ENCODE data around the gene ZC3H12D.

Gene ZC3H12D

DNA sequence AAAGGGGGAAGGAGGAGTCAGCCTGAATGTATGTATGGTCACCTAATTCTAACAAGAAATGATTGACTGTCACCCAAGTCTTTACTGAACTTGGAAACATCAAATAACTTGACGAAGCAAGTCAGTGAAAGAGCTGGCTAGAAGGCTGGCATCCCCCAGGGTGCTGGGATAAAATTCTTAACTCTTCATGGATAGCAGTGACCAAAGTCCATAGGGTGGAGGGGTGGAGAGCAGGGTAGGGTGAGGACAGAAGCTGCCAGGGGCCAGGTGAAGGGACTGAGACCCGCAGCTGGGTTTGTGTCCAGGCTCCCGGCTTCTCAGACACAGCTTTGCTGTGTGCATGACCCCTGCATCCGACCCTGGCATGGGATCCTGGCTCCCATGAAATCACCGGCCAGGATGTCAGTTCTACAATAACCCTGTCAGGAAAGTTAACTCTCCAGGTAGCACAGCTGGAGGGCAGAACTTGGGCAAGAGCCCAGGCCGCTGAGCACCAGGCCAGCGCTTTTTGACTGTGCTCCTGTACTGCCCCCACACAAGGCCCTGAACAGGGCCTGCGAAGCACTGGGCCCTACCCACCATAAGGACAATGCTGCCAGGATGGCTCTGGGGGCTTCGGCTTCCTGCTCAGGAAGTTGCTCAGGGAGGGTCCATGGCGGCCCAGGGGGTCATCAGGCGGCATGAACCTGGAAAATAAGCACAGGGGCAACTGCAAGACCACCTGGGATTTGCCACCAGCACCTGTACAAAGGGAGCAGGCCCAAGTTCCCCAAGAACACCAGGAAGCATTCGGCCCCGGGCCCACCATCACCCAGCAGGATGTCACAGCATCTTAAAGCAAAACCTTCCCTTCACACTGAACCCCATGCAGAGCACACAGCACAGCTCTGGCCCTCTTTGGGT lies 32.5 kb downstream of the ZC3H12D start:
- Histone ChIP-seq H3K36me3 (ENCODE audit: insufficient read depth) (no peaks in the 10 kb centered on the region), H2AFZ (ENCODE audit: low read depth) (no peak overlapping the region)

DNA sequence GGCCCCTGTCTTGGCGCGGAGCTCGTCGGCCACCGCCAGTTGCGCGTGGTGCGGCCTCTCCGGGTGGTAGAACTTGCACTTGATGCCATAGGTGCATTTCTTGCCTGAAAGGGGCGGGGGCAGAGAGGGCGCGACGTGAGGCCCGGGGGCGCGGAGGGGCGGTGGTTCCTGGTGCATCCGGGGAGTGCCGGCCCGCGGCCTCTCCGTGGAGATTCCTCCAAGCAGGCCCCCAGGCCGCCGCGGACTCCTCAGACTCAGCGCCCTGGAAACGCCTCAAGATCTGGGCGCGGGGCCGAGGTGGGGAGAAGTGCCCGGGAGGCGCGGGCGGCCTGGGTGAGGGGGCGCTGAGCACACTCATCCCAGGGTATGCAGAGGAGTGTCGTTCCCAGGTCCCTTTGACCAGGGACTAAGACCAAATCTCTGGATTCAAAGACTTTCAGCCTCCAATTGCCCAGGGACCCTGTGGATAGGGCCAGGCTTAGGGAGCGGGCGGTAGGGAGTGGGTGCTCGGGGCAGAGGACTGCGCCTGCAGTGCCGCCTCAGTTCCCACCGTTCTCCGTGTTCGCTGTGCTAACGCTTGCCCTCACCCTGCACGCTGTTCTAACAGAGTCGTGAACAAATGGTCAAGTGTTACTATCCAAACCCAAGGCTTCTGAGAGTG lies 33.3 kb downstream of the ZC3H12D start:
- no peak overlapping the region for H3K4me3 ChIP-seq (IDR thresholded peaks at IDR 0.05; ENCODE audit: insufficient read depth, low read depth, low read length)
- H3K9ac ChIP-seq = no peak overlapping the region
- no peaks in the 10 kb centered on the region for H3K27me3 ChIP-seq (ENCODE audit: insufficient read depth, low read depth)
- no peaks in the 10 kb centered on the region for H3K4me1 ChIP-seq (ENCODE audit: low read depth, poor library complexity, severe bottlenecking)
- no peaks in the 10 kb centered on the region for H4K20me1 ChIP-seq (ENCODE audit: insufficient read depth)
- no peak overlapping the region for H3K27ac ChIP-seq
- TF ChIP-seq, protein P1, sequence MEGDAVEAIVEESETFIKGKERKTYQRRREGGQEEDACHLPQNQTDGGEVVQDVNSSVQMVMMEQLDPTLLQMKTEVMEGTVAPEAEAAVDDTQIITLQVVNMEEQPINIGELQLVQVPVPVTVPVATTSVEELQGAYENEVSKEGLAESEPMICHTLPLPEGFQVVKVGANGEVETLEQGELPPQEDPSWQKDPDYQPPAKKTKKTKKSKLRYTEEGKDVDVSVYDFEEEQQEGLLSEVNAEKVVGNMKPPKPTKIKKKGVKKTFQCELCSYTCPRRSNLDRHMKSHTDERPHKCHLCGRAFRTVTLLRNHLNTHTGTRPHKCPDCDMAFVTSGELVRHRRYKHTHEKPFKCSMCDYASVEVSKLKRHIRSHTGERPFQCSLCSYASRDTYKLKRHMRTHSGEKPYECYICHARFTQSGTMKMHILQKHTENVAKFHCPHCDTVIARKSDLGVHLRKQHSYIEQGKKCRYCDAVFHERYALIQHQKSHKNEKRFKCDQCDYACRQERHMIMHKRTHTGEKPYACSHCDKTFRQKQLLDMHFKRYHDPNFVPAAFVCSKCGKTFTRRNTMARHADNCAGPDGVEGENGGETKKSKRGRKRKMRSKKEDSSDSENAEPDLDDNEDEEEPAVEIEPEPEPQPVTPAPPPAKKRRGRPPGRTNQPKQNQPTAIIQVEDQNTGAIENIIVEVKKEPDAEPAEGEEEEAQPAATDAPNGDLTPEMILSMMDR (conservative IDR thresholded peaks at IDR 0.05; ENCODE audit: low read depth, low read length) = no peak
- H3K36me3 ChIP-seq (ENCODE audit: insufficient read depth) = no peaks in the 10 kb centered on the region
- H2AFZ ChIP-seq (ENCODE audit: low read depth) = no peak overlapping the region
- no peak overlapping the region for H3K4me2 ChIP-seq
- no peaks in the 10 kb centered on the region for H3K79me2 ChIP-seq (ENCODE audit: insufficient read depth, low read depth)

More for the DNA sequence above, 32.5 kb downstream of the ZC3H12D start:
- Histone ChIP-seq H3K4me2 (no peak overlapping the region), H3K27me3 (ENCODE audit: insufficient read depth, low read depth) (no peaks in the 10 kb centered on the region), H3K27ac (no peak overlapping the region), H3K4me1 (ENCODE audit: low read depth, poor library complexity, severe bottlenecking) (no peaks in the 10 kb centered on the region), H3K4me3 (IDR thresholded peaks at IDR 0.05; ENCODE audit: insufficient read depth, low read depth, low read length) (no peak overlapping the region), H3K79me2 (ENCODE audit: insufficient read depth, low read depth) (no peaks in the 10 kb centered on the region), H3K9ac (no peak overlapping the region), H4K20me1 (ENCODE audit: insufficient read depth) (no peaks in the 10 kb centered on the region)
- TF ChIP-seq, protein P1 (conservative IDR thresholded peaks at IDR 0.05; ENCODE audit: low read depth, low read length) = no peak

DNA sequence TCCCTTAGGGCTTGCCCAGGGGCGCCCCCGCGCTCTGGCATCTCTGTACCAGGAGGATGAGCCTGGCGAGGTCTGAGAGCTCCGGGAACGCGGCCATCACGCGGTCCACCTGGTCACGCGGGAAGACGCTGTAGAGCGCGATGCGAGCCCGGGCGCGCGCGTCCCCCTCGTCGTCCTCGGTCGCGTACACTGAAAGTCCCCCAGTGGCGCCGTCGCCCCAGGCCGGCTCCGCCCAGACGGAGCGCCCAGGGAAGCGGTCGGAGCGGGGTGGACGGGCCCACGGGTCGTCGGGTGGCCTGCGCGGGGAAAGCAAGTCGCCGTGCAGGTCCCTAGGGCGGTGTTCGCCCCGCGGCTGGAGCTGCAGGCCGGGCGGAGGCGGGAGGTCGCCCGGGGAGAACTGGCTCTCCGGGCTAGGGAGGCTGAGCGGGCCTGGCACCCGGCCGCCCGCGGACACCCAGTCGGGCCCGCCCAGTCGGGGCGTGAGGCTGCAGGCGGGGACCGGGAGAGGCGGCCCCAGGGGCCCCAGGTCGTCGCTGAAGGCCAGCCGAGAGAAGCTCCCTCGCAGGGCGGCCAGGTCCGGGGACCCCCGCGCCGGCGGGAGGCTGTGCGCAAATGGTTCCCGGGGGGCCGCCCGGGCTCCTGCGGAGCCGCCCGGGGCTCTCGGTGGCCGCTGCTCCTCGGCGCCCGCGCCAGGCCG lies 34.0 kb downstream of the ZC3H12D start:
- no peak overlapping the region for H2AFZ ChIP-seq (ENCODE audit: low read depth)
- H3K27ac ChIP-seq = no peak overlapping the region
- no peak overlapping the region for H3K9ac ChIP-seq
- no peaks in the 10 kb centered on the region for H3K27me3 ChIP-seq (ENCODE audit: insufficient read depth, low read depth)
- no peaks in the 10 kb centered on the region for H3K4me1 ChIP-seq (ENCODE audit: low read depth, poor library complexity, severe bottlenecking)
- no peaks in the 10 kb centered on the region for H4K20me1 ChIP-seq (ENCODE audit: insufficient read depth)
- H3K4me2 ChIP-seq = no peak overlapping the region
- TF ChIP-seq, protein P1 (conservative IDR thresholded peaks at IDR 0.05; ENCODE audit: low read depth, low read length) = no peak
- no peaks in the 10 kb centered on the region for H3K79me2 ChIP-seq (ENCODE audit: insufficient read depth, low read depth)
- H3K4me3 ChIP-seq (IDR thresholded peaks at IDR 0.05; ENCODE audit: insufficient read depth, low read depth, low read length) = no peak overlapping the region
- H3K36me3 ChIP-seq (ENCODE audit: insufficient read depth) = no peaks in the 10 kb centered on the region

DNA sequence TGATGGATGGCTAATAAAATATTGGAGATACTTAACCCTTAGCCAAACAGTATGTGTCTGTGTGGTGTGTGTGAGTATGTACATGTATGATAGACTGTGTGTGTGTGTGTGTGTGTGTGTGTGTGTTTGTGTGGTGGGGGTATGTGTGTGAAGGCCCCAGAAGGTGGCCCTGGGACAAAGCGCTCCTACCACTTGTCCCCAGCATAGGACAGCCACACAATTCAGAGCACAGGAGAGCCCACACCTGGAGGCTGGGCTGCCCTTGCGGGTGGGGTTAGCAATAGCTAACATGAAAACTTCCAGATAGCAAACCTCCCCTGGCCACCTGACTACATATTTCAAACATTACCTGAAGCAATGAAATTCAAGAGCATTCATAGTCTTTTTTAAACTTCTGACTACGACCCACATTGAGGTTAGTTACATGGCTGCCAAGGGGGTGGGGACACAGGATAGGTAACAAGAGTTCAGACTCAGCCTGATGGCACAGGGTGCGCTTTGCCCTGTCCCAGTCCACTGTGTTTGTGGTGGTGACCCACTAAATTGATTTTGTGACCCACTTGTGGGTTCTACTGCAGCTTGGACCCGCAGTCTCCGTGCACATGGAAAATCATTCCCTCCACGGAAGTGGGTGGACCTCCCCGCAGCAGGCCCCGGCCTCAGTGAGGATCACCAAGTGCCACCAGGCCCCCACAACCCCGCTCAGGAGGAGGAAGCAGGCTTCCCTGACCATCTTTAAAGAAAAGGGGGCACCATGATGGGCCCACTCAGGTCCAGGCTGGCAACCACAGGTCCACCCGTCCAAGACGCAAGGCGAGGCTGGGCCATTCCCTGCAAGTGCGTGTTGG lies 34.8 kb downstream of the ZC3H12D start:
- no peaks in the 10 kb centered on the region for H3K4me1 ChIP-seq (ENCODE audit: low read depth, poor library complexity, severe bottlenecking)
- H3K27ac ChIP-seq = no peak overlapping the region
- H2AFZ ChIP-seq (ENCODE audit: low read depth) = no peak overlapping the region
- TF ChIP-seq, protein P1 (conservative IDR thresholded peaks at IDR 0.05; ENCODE audit: low read depth, low read length) = no peak
- no peaks in the 10 kb centered on the region for H4K20me1 ChIP-seq (ENCODE audit: insufficient read depth)
- H3K36me3 ChIP-seq (ENCODE audit: insufficient read depth) = no peaks in the 10 kb centered on the region
- H3K79me2 ChIP-seq (ENCODE audit: insufficient read depth, low read depth) = no peaks in the 10 kb centered on the region
- no peak overlapping the region for H3K4me3 ChIP-seq (IDR thresholded peaks at IDR 0.05; ENCODE audit: insufficient read depth, low read depth, low read length)
- H3K9ac ChIP-seq = no peak overlapping the region
- no peaks in the 10 kb centered on the region for H3K27me3 ChIP-seq (ENCODE audit: insufficient read depth, low read depth)
- no peak overlapping the region for H3K4me2 ChIP-seq

Measured in KMS-11 (cell line).